HG02571 (cell line): ENCODE data around the gene DOCK3.

Experiments used
- ATAC-seq: cut with Tn5 transposase; IDR thresholded peaks from one replicate; pipeline ENCODE4 v1.9.1; 2021; ENCODE audit warnings: mild to moderate bottlenecking, moderate library complexity; ENCODE audit not compliant: unreplicated experiment

Gene DOCK3

DNA sequence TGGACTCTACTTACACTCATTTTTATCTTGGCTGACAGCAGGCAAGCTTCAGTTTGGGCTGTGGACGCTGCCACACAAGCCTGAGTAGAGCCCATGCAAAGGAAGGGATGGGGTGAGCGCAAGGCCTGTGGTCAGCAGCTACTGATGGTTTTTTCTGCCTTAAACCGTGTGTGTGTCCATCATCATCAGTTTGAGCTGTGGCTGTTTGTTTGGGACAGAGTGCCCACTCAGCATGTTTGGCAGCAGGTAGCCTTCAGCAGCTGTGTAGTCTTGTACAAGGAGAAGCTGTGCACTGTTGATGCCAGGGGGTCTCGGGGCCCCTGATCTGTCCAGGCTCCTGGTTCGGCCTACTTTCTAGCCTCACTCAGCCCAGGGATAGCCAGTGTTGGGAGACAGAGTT, 719.8 kb downstream of the DOCK3 start:
- no peak for ATAC-seq

DNA sequence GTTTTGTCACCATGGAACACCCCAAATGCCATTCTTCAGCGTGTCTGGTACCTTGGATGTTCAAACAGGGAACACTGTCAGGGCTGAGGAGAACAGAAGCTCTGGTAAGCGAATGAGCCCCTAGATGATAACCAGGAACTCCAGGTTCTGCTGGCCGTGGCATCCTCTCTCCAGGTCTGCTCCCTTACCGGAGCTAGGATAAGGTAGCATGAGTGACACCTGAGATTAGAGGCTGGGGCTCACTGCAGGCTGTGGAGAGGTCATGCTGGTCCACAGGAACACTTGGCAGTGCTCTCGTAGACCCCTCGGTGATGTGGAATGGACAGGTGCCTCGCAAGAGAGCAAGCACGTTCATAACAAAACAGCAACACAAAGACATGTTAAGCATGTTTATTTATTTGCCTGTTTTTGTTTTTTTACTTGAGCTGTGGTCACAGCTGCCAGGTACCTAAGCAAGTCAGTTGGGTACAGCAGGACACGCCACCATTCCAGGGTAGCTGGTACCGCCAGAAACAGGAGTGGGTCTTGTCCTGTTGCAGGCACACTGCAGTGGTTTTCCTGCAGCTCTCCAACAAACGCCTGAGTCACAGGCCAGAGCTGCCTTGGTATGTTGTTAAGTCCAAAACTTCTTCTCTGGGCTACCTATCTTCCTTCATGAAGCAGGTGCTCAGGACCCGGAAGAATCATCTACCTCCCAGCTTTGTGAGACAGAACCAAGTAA, 720.9 kb downstream of the DOCK3 start:
- ATAC-seq = no peak

DNA sequence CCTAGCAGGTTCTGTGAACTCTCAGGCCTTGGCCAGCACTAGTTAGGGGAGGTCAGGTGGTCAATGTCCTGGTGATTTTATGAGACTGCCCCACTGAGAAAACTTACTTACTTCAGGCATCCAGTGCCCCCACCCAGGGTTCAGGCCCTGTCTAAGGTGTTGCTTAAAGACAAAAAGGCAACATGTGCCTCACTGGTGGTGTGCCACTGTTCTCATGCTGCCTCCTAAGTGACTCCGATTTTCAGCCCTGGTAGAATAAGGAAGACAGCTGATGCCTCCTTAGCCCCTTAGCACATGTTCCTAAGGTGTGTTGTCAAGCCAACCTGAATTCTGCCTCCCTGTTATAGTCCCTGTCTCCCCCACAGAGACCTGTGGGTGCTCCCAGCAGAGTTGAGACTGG, 721.7 kb downstream of the DOCK3 start:
- no peak for ATAC-seq

DNA sequence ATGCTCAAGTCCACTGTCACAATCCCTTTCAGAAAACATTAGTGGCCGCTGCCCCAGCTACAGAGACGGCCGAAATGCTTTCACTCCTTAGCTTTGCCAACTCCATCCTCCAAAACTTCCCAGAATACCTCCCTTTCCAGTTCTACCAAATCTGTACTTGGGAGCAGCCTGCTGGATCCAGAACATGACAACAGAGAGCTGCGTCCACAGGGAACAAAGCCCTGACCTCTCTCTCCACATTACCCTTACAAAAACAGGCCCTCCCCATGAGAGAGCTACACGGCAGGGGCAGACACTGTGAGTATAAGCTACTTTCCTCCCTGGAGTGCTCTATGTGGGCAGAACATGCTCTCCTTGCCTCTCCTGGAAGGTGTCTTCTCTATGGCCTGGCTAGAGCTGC, 722.7 kb downstream of the DOCK3 start:
- no peak for ATAC-seq

DNA sequence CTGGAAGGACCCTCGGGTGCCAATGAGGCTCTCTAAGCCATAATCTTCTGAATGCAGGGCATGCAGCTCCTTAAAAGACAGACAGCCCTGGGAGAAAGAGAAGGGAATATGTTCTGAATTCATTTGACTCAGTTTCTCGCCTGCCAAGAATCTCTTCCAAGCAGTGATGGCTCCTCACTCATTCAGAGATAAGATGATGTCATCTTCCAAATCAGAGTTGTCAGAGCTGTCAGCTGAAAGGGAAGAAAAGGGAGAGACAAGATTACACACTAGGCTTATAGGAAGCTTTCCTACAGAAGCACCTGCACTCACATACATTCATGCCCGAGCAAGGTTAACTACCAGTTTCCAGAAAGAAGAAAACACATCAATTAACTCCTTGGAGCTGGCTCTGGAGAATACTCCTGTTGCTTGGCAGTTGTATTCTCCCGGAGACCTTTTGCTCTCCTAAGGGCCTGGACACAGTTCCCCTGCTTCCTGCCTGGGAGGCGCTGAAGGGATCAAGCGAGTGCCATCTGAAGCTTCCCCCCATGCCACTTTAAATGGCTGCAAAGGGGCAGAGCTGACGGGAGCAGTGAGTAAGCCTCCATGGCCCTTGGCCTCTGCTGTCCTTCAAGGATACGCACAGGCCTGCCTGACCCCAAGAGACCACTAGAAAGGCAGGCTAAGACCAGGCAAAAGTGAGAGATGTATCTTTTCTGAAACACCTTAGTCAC, 724.0 kb downstream of the DOCK3 start:
- no peak for ATAC-seq

DNA sequence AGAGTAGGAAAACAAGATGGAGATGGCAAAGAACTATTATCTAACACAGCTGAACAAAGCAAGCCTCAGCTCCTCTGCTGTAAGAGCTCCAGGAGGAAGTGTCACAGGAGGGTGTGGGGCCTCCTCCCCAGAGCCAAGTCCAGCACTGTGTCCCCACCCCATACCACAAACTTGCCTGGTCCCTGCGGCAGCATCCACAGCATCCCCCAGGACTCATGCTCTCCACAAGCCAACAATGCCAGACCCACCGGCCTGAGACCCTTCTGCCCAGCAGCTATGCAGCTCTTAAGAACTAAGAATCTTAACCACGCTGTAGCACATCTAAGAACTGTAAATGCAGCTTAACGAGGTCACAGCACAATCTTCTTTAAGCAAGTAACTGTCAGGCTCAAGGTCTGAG, 725.4 kb downstream of the DOCK3 start:
- no peak for ATAC-seq

DNA sequence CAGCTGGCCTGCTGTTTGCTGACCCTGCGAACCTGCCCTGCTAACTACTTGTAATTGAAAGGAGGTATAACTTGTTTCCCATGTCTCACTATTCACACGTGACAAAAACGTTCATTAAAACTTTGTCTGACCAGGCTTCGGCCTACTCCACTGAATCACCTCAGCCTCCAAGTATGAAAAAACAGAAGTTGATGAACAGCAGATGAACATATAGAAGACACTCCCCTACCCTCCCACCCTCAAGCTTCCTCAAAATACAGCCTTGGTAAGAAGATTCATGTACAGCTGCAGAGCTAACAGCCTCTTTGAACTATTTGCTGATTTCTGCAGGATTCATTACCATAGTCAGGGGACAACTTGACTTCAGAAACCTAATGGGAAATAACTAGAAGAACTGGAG, 727.0 kb downstream of the DOCK3 start:
- no peak for ATAC-seq

DNA sequence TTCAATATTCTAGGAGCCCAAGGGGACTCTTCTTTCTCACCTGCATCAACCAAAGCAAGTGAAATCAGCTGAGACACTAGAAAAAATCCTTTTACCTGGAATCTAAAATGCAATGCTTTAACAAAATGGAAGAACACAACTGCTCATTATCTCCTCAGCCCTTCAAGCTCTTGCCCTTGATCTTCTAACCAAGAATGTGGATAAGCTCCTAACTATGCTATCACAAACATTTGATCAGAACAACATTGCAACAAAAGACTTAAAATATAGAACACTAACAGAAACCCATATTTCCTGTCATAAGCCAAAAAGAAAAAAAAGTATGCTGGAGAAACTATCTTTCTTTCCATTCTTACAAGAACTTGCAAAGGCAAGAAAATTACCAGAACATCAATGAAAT, 728.9 kb downstream of the DOCK3 start:
- ATAC-seq = no peak

DNA sequence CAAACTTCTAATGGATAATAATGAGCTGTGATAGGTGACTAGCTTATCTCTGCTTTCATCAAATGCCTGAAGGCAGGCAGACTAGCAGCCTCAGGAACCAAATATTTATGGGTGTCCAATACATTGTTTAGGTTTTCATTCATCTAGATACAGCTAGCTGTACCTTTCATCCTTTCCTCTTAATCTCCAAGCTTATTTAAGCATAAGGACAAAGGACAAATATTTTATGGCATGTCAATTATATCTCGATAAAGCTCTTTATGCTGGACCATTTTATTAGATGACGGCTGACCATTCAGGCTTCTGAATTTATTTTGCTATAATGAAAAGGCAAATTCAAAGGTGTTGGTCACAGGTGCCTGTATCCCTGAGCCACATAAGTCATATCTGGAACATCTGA, 733.3 kb downstream of the DOCK3 start:
- no peak for ATAC-seq

DNA sequence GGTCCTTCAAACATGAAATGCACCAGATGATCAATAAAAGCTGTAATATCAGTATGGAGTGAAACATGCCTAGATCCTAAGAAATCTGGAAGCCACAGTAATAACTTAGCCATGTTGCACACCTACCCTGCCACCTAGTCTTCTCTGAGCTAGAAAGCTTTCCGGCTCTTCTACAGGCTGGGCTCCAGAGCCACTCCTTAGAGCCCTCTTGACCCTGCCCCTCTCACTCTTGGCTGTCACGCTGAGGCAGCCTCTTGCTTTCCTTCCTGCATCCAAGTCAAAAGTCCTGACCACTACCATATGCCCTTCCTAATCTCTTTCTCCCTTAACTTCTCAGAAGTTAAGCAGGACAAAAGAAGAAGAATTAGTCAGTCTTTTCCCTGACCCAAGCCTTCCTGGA, 734.1 kb downstream of the DOCK3 start:
- ATAC-seq = no peak

DNA sequence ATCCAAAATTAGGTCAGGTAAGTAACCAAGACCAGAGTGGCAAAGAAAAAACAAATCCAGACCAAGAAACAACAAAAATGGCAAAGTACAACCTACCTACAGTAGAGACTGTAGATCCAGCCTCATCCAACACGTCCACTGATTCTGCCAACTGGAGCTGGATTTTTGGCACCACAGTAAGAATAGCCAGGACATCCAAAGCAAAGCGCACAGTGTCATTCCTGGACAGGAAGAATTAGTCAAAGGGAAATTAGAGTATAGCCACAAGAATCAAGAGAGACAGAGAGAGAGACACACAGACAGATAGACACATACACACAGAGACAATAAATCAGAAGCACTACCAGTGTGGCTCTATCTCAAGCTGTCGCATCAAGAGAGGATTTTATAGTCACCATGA, 747.5 kb downstream of the DOCK3 start:
- no peak for ATAC-seq

DNA sequence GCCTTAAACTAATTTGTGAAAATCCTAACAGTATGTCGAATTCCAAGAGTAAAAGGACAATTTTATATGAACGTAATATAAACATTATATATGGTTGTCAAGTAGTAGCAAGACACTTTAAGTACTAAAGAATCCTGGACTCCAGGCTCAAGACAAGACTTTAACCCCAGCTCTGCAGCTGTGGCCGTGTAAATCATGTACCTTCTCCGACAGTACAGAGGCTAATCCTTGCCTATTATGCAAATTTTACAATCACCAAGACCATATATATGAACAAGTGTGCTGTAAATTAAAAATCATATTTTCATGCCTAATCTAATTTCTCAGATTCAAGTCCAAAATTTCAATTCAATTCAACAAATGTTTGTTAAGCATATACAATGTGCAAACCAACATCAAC, 752.2 kb downstream of the DOCK3 start:
- no peak for ATAC-seq

DNA sequence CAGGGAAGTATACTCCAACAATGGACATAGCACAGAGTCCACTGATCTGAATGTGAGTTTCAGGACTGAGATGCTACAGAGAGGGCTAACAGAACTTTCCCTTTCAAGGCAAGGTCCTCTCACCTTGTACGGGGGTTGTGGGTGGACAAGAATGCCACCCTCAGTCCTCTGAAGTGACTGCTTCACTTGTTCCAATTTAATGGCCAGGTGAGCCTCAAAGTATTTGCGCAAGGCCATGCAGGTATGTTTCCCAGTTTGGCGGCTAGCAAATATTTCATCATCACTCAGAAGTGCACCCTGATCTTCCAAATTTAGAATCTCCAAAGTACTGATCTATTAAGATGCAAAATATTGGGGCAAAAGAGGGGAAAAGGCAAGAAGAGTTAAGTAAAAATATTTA, 754.4 kb downstream of the DOCK3 start:
- ATAC-seq = no peak
